Astrocyte (in vitro differentiated cells and primary cell): ENCODE results near the gene GAS2L1. TPM values are rescaled to one million over a fixed set of nuclear protein-coding genes. Genes with fewer than 3 reads are reported as not detected.

ENCODE experiments used
- DNase-seq: peaks from one replicate; pipeline ENCODE4 v3.0.0-alpha.2; 2010; ENCODE audit warnings: low read depth
- FAIRE-seq: peaks from 2 replicates; lab custom pipeline; 2011; peaks lifted over from hg19 to GRCh38; lab: Jason Lieb, UNC
- H2AFZ ChIP-seq: 2 replicates; pipeline ENCODE4 v1.6.0; 2012; ENCODE audit warnings: low read depth, low read length, inconsistent platforms
- H3K27ac ChIP-seq: 2 replicates; pipeline ENCODE4 v1.5.1; 2011; ENCODE audit warnings: low read depth, low read length, inconsistent platforms
- H3K27me3 ChIP-seq: 2 replicates; pipeline ENCODE4 v1.6.0; 2011; ENCODE audit warnings: low read length, inconsistent platforms; ENCODE audit not compliant: insufficient read depth
- H3K36me3 ChIP-seq: 2 replicates; pipeline ENCODE4 v1.5.1; 2011; ENCODE audit warnings: low read length, inconsistent platforms; ENCODE audit not compliant: insufficient read depth
- H3K4me1 ChIP-seq: 2 replicates; pipeline ENCODE4 v1.5.1; 2011; ENCODE audit warnings: low read length, inconsistent platforms; ENCODE audit not compliant: insufficient read depth
- H3K4me2 ChIP-seq: 2 replicates; pipeline ENCODE4 v1.6.0; 2012; ENCODE audit warnings: low read length, inconsistent platforms
- H3K4me3 ChIP-seq: 2 replicates; pipeline ENCODE4 v1.5.1; 2011; ENCODE audit warnings: low read depth, mild to moderate bottlenecking, low read length, inconsistent platforms; ENCODE audit not compliant: insufficient read depth
- H3K79me2 ChIP-seq: 2 replicates; pipeline ENCODE4 v1.6.0; 2012; ENCODE audit warnings: mild to moderate bottlenecking, low read length, inconsistent platforms; ENCODE audit not compliant: insufficient read depth
- H3K9ac ChIP-seq: 2 replicates; pipeline ENCODE4 v1.6.0; 2012; ENCODE audit warnings: mild to moderate bottlenecking, low read length, inconsistent platforms
- H3K9me3 ChIP-seq: 2 replicates; pipeline ENCODE4 v1.5.1; 2012; ENCODE audit warnings: low read depth, mild to moderate bottlenecking, low read length, inconsistent platforms; ENCODE audit not compliant: insufficient read depth
- H4K20me1 ChIP-seq: 2 replicates; pipeline ENCODE4 v1.6.0; 2012; ENCODE audit warnings: low read length, inconsistent platforms; ENCODE audit not compliant: insufficient read depth
- H3K27ac Mint-ChIP-seq: one replicate; pipeline ENCODE4 v1.8.0; 2021; ENCODE audit warnings: mild to moderate bottlenecking, mixed read lengths; ENCODE audit not compliant: unreplicated experiment
- H3K27me3 Mint-ChIP-seq: one replicate; pipeline ENCODE4 v1.8.0; 2021; ENCODE audit warnings: low read depth, mixed read lengths; ENCODE audit not compliant: unreplicated experiment
- H3K36me3 Mint-ChIP-seq: one replicate; pipeline ENCODE4 v1.8.0; 2021; ENCODE audit warnings: low read depth, mixed read lengths; ENCODE audit not compliant: unreplicated experiment
- H3K4me1 Mint-ChIP-seq: one replicate; pipeline ENCODE4 v1.8.0; 2021; ENCODE audit warnings: low read depth, mixed read lengths; ENCODE audit not compliant: unreplicated experiment
- H3K4me3 Mint-ChIP-seq: one replicate; pipeline ENCODE4 v1.8.0; 2021; ENCODE audit warnings: mild to moderate bottlenecking, moderate library complexity, mixed read lengths; ENCODE audit not compliant: unreplicated experiment
- H3K9me3 Mint-ChIP-seq: one replicate; pipeline ENCODE4 v1.8.0; 2021; ENCODE audit warnings: mild to moderate bottlenecking, mixed read lengths; ENCODE audit not compliant: unreplicated experiment
- CTCF ChIP-seq: IDR thresholded peaks from 2 replicates; pipeline ENCODE4 v1.5.1; 2011; ENCODE audit warnings: low read depth, mild to moderate bottlenecking, inconsistent platforms, low read length, moderate library complexity; ENCODE audit not compliant: insufficient read depth
- EZH2 ChIP-seq: IDR thresholded peaks from 2 replicates; pipeline ENCODE4 v1.6.1; 2012; ENCODE audit warnings: mild to moderate bottlenecking, low read length, inconsistent platforms; ENCODE audit not compliant: insufficient read depth
- total RNA-seq: library from RNA; stranded (reverse); gene quantifications from 2 replicates; pipeline ENCODE4 v1.2.1, GENCODE V29; 2021

Gene GAS2L1
- total RNA-seq, 1 donor from 2014 or later: 24.3 TPM

GRCh38 chr22:29308148-29308790, 1.8 kb downstream of the GAS2L1 start:
- H3K9me3 Mint-ChIP-seq: no peaks in the 10 kb centered on the region

GRCh38 chr22:29308791-29309262, 2.4 kb downstream of the GAS2L1 start:
- no peak overlapping the region for H2AFZ ChIP-seq
- H3K4me3 ChIP-seq: peak overlapping the region; percentile 26
- H3K9ac ChIP-seq: peak overlapping the region; percentile 59
- H3K9me3 ChIP-seq: no peaks in the 10 kb centered on the region
- H3K4me1 Mint-ChIP-seq: peaks cover 4% of the 10 kb centered on the region
- H3K4me3 Mint-ChIP-seq: peak overlapping the region; percentile 70
- DNase-seq (peak; percentile 76), FAIRE-seq (no peak)
- H3K9me3 Mint-ChIP-seq: no peaks in the 10 kb centered on the region
- no peak overlapping the region for H3K27ac Mint-ChIP-seq
- peaks cover 29% of the 10 kb centered on the region for H4K20me1 ChIP-seq
- H3K4me2 ChIP-seq: peak overlapping the region; percentile 92
- peaks cover 34% of the 10 kb centered on the region for H3K79me2 ChIP-seq
- no peak for TF ChIP-seq CTCF
- no peak for TF ChIP-seq EZH2
- H3K27ac ChIP-seq: peak overlapping the region; percentile 78
- peaks cover 10% of the 10 kb centered on the region for H3K27me3 ChIP-seq
- H3K4me1 ChIP-seq: peaks cover 57% of the 10 kb centered on the region
- H3K27me3 Mint-ChIP-seq: peaks cover 7% of the 10 kb centered on the region
- H3K36me3 Mint-ChIP-seq: peaks cover 6% of the 10 kb centered on the region
- no peaks in the 10 kb centered on the region for H3K36me3 ChIP-seq

More at GRCh38 chr22:29308148-29308790, 1.8 kb downstream of the GAS2L1 start:
- peaks cover 2% of the 10 kb centered on the region for H3K27me3 Mint-ChIP-seq
- no peak overlapping the region for H3K27ac Mint-ChIP-seq
- H3K4me1 Mint-ChIP-seq: peaks cover 4% of the 10 kb centered on the region
- peaks cover 5% of the 10 kb centered on the region for H3K27me3 ChIP-seq
- peak overlapping the region; percentile 84 for H3K9ac ChIP-seq
- peaks cover 26% of the 10 kb centered on the region for H4K20me1 ChIP-seq
- peak overlapping the region; percentile 26 for H3K4me3 ChIP-seq
- FAIRE-seq (no peak), DNase-seq (no peak)
- H3K4me2 ChIP-seq: peak overlapping the region; percentile 92
- peaks cover 6% of the 10 kb centered on the region for H3K36me3 Mint-ChIP-seq
- peak overlapping the region; percentile 78 for H3K27ac ChIP-seq
- TF ChIP-seq EZH2 (no peak), CTCF (no peak)
- peak overlapping the region; percentile 70 for H3K4me3 Mint-ChIP-seq
- no peak overlapping the region for H2AFZ ChIP-seq
- peaks cover 34% of the 10 kb centered on the region for H3K79me2 ChIP-seq
- H3K36me3 ChIP-seq: no peaks in the 10 kb centered on the region
- no peaks in the 10 kb centered on the region for H3K9me3 ChIP-seq
- H3K4me1 ChIP-seq: peaks cover 52% of the 10 kb centered on the region
